ENCODE data around the gene DDAH2.

DDAH2 gene

DNA sequence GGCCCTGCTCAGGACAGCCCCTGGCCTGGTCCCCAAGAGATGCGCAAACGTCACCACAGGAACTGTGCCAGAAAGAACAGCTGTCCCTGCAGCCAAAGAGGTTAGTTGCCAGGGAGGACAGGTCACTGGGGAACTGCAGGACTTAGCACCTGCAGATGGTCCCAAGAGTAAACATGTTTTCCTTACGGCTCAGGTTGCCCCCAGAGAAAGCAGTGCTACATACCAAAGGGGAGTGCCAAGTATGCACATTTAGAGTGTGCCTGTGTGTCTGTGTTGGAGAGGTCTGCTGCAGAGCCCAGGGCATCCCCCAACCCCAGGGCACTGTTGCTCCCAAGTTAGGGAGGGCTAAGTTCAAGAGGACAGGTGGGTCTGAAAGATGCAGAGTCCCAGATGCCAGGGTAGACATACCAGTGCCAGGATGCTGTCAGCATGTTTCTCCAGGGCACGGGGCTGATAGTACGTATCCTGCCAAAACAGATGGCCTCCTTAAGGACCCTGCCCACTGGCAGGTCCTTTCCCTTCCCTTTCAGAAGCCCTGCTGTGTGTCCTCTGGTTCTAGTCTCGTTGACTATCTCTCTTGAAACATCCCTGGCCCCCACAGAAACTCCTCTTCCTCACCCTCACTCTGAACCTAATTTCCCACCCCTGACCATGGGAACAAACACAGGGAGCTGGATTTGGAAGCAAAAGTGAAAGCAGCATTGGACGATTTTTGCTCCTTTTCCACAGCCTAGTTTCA lies 27.3 kb downstream of the DDAH2 start (continued):
- TF ChIP-seq, protein P1, sequence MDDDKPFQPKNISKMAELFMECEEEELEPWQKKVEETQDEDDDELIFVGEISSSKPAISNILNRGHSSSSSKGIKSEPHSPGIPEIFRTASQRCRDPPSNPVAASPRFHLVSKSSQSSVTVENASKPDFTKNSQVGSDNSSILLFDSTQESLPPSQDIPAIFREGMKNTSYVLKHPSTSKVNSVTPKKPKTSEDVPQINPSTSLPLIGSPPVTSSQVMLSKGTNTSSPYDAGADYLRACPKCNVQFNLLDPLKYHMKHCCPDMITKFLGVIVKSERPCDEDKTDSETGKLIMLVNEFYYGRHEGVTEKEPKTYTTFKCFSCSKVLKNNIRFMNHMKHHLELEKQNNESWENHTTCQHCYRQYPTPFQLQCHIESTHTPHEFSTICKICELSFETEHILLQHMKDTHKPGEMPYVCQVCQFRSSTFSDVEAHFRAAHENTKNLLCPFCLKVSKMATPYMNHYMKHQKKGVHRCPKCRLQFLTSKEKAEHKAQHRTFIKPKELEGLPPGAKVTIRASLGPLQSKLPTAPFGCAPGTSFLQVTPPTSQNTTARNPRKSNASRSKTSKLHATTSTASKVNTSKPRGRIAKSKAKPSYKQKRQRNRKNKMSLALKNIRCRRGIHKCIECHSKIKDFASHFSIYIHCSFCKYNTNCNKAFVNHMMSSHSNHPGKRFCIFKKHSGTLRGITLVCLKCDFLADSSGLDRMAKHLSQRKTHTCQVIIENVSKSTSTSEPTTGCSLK (tag by site-specific recombination; IDR thresholded peaks at IDR 0.05) = no peak
- TF ChIP-seq TCF7L2 (IDR thresholded peaks at IDR 0.05; ENCODE audit: borderline replicate concordance, low read depth, low read length) (no peak), ZNF274 (IDR thresholded peaks at IDR 0.05; ENCODE audit: low read length) (no peak), ZNF274 (tag by site-specific recombination; IDR thresholded peaks at IDR 0.05; ENCODE audit: borderline replicate concordance) (no peak), ZNF341 (tag by site-specific recombination; IDR thresholded peaks at IDR 0.05; ENCODE audit: low read depth) (no peak), ZNF677 (tag by site-specific recombination; IDR thresholded peaks at IDR 0.05) (no peak), SCRT2 (tag by site-specific recombination; IDR thresholded peaks at IDR 0.05) (0 out of 2 replicates have a peak, but pooled peaks have one; percentile 24), ZNF114 (tag by site-specific recombination; IDR thresholded peaks at IDR 0.05) (no peak), ZNF366 (tag by site-specific recombination; conservative IDR thresholded peaks at IDR 0.05) (no peak), ZEB2 (tag by site-specific recombination; IDR thresholded peaks at IDR 0.05) (no peak), MEIS1 (CRISPR knock-in tag; IDR thresholded peaks at IDR 0.05; ENCODE audit: borderline replicate concordance) (no peak)
- TF ChIP-seq, protein P2, sequence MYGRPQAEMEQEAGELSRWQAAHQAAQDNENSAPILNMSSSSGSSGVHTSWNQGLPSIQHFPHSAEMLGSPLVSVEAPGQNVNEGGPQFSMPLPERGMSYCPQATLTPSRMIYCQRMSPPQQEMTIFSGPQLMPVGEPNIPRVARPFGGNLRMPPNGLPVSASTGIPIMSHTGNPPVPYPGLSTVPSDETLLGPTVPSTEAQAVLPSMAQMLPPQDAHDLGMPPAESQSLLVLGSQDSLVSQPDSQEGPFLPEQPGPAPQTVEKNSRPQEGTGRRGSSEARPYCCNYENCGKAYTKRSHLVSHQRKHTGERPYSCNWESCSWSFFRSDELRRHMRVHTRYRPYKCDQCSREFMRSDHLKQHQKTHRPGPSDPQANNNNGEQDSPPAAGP (tag by site-specific recombination; IDR thresholded peaks at IDR 0.05) = no peak
- TF ChIP-seq, protein P3, sequence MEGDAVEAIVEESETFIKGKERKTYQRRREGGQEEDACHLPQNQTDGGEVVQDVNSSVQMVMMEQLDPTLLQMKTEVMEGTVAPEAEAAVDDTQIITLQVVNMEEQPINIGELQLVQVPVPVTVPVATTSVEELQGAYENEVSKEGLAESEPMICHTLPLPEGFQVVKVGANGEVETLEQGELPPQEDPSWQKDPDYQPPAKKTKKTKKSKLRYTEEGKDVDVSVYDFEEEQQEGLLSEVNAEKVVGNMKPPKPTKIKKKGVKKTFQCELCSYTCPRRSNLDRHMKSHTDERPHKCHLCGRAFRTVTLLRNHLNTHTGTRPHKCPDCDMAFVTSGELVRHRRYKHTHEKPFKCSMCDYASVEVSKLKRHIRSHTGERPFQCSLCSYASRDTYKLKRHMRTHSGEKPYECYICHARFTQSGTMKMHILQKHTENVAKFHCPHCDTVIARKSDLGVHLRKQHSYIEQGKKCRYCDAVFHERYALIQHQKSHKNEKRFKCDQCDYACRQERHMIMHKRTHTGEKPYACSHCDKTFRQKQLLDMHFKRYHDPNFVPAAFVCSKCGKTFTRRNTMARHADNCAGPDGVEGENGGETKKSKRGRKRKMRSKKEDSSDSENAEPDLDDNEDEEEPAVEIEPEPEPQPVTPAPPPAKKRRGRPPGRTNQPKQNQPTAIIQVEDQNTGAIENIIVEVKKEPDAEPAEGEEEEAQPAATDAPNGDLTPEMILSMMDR (tag by site-specific recombination; IDR thresholded peaks at IDR 0.05) = no peak
- TF ChIP-seq, protein P4, sequence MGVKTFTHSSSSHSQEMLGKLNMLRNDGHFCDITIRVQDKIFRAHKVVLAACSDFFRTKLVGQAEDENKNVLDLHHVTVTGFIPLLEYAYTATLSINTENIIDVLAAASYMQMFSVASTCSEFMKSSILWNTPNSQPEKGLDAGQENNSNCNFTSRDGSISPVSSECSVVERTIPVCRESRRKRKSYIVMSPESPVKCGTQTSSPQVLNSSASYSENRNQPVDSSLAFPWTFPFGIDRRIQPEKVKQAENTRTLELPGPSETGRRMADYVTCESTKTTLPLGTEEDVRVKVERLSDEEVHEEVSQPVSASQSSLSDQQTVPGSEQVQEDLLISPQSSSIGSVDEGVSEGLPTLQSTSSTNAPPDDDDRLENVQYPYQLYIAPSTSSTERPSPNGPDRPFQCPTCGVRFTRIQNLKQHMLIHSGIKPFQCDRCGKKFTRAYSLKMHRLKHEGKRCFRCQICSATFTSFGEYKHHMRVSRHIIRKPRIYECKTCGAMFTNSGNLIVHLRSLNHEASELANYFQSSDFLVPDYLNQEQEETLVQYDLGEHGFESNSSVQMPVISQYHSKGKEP (tag by site-specific recombination; IDR thresholded peaks at IDR 0.05) = no peak

DNA sequence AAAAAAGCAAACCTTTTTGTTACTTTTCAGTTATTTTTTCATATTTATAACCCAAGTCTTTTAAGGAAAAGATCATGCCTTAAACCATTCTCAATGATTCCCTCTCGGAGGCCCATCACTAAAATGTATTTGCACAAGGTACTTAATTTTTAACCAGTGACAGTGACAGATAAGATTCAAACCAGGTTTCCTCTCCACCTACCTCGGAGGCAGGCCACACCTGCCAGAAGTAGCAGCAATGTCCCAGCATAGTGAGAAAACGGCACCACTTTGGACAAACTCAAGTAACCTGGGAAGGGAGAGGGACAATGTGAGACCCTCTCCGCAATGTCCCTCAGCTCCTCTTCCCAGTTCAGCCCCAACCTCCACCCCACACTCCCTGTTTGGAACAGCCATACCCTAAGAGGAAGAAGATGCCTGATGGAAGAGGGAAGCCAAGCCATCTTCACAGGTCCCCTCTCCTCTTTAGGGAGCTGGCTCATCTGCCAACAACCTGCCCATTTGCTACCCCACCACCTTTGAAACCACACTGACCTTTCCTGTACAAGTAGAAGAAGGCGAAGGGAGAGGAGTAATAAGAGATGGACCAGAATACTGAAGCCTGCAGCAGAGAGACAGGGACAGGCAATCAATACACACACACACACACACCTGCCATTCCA lies 28.2 kb downstream of the DDAH2 start:
- ChIA-PET POLR2A (interaction anchor here (0.6 to 0.9 kb wide), 2 partner anchors 16 to 162 kb away, joined by 3 read pairs; partner anchors contain the start of gene NEU1), CTCF (interaction anchor here (1.1 to 1.8 kb wide), 3 partner anchors 11 to 69 kb away, joined by 3 to 9 read pairs (median 6); no protein-coding TSS in a partner anchor)
- H3K4me3 ChIP-seq (ENCODE audit: low read depth, low read length) = no peak overlapping the region

More for the DNA sequence above, 28.2 kb downstream of the DDAH2 start:
- Histone ChIP-seq H3K9me3 (ENCODE audit: control insufficient read depth, insufficient read depth, low read depth, low read length) (no peaks in the 10 kb centered on the region), H3K4me1 (ENCODE audit: control insufficient read depth, insufficient read depth, low read length) (no peaks in the 10 kb centered on the region), H3K27ac (ENCODE audit: extremely low read depth, low read depth, low read length) (no peak overlapping the region), H3K36me3 (ENCODE audit: control insufficient read depth in 2 of 2, insufficient read depth in 1 of 2, low read length in 2 of 2) (peaks cover 4 to 21% of the 10 kb centered on the region in 2 experiments; a peak in 2 of 3 replicates)
- TF ChIP-seq ZNF155 (tag by site-specific recombination; IDR thresholded peaks at IDR 0.05) (no peak), ZNF157 (tag by site-specific recombination; IDR thresholded peaks at IDR 0.05) (peak; percentile 56; the same call in 1 of the 2 replicates)

Data from HEK293 (cell line).